ENCODE measurements around the gene SGSM1. TPM values are rescaled to one million over a fixed set of nuclear protein-coding genes. Genes with fewer than 3 reads are reported as not detected.
"Not testable (repeated sequence)": the region's sequence is repeated elsewhere in the genome, so short reads cannot be mapped to it uniquely, and the experiment has no call there.

SGSM1 gene
- total RNA-seq, 4 donors from 2014 or later = 1.7 to 6.3 (median 3.7) TPM

- TF ChIP-seq EP300 (IDR thresholded peaks at IDR 0.05) = no peak
- TF ChIP-seq POLR2A (IDR thresholded peaks at IDR 0.05) = no peak
- no peak for TF ChIP-seq CTCF (IDR thresholded peaks at IDR 0.05)
- TF ChIP-seq POLR2AphosphoS5 (IDR thresholded peaks at IDR 0.05) = no peak
- H3K27me3 ChIP-seq = no peaks in the 10 kb centered on the region
- no peaks in the 10 kb centered on the region for H3K36me3 ChIP-seq
- DNase-seq (ENCODE audit: low spot score in 2 of 2) = no peak
- no peak overlapping the region for H3K4me3 ChIP-seq
- H3K9me3 ChIP-seq = no peaks in the 10 kb centered on the region
- H3K4me1 ChIP-seq = no peaks in the 10 kb centered on the region
- no peak overlapping the region for H3K27ac ChIP-seq
- 77% methylated on average over 10 of the region's 10 CpGs for WGBS
Observed at GRCh38 chr22:24831687-24832086, 25.7 kb downstream of the SGSM1 start.

GRCh38 chr22:24833881-24834495 lies 28.0 kb downstream of the SGSM1 start:
- no peaks in the 10 kb centered on the region for H3K4me1 ChIP-seq
- H3K27ac ChIP-seq = no peak overlapping the region
- WGBS = 83% methylated on average over 8 of the region's 8 CpGs
- H3K36me3 ChIP-seq = no peaks in the 10 kb centered on the region
- no peaks in the 10 kb centered on the region for H3K27me3 ChIP-seq
- H3K9me3 ChIP-seq = no peaks in the 10 kb centered on the region
- no peak overlapping the region for H3K4me3 ChIP-seq
- no peak for DNase-seq (ENCODE audit: low spot score in 2 of 2)
- TF ChIP-seq EP300 (IDR thresholded peaks at IDR 0.05) = no peak
- no peak for TF ChIP-seq POLR2A (IDR thresholded peaks at IDR 0.05)
- TF ChIP-seq CTCF (IDR thresholded peaks at IDR 0.05) = no peak
- TF ChIP-seq POLR2AphosphoS5 (IDR thresholded peaks at IDR 0.05) = no peak

- H3K27me3 ChIP-seq = no peaks in the 10 kb centered on the region
- no peak overlapping the region for H3K4me3 ChIP-seq
- no peak overlapping the region for H3K27ac ChIP-seq
- no peak for DNase-seq (ENCODE audit: low spot score in 2 of 2)
- no peaks in the 10 kb centered on the region for H3K4me1 ChIP-seq
- WGBS = 63% methylated on average over 13 of the region's 13 CpGs
- H3K9me3 ChIP-seq = no peaks in the 10 kb centered on the region
- TF ChIP-seq POLR2A (IDR thresholded peaks at IDR 0.05) (no peak), CTCF (IDR thresholded peaks at IDR 0.05) (no peak), POLR2AphosphoS5 (IDR thresholded peaks at IDR 0.05) (no peak), EP300 (IDR thresholded peaks at IDR 0.05) (no peak)
- no peaks in the 10 kb centered on the region for H3K36me3 ChIP-seq
Observed at GRCh38 chr22:24834845-24835570, 29.0 kb downstream of the SGSM1 start.

- Histone ChIP-seq H3K27me3 (no peaks in the 10 kb centered on the region), H3K4me3 (no peak overlapping the region), H3K9me3 (no peaks in the 10 kb centered on the region), H3K27ac (no peak overlapping the region), H3K36me3 (no peaks in the 10 kb centered on the region), H3K4me1 (no peaks in the 10 kb centered on the region)
- TF ChIP-seq CTCF (IDR thresholded peaks at IDR 0.05) = no peak
- WGBS = 65% methylated on average over 1 of the region's 1 CpG
- DNase-seq (ENCODE audit: low spot score in 2 of 2) = no peak
Observed at GRCh38 chr22:24836282-24836681, 30.3 kb downstream of the SGSM1 start.

- DNase-seq (ENCODE audit: low spot score in 2 of 2); H3K4me1 ChIP-seq; H3K4me3 ChIP-seq; H3K9me3 ChIP-seq; H3K27ac ChIP-seq; H3K36me3 ChIP-seq; H3K27me3 ChIP-seq: not testable (repeated sequence)
- WGBS = 70% methylated on average over 6 of the region's 8 CpGs
Observed at GRCh38 chr22:24837517-24837916, 31.5 kb downstream of the SGSM1 start.

Measured in suprapubic skin (tissue), 4 donors.